Natural killer cell (primary cell): ENCODE data around the gene SPIB. TPM values are rescaled to one million over a fixed set of nuclear protein-coding genes. Genes with fewer than 3 reads are reported as not detected.

Experiments
- ATAC-seq, 3 donors: fragments of 150-1000 bp in 2 of 3; fragments of 200-7000 bp in 1 of 3; cut with Tn5 transposase; 1 replicate in 1 of 3; 2 replicates in 2 of 3; pipeline ENCODE4 v1.10.0; 2021; ENCODE audit warnings: mild to moderate bottlenecking in 2 of 3, moderate library complexity in 2 of 3
- DNase-seq, 2 donors: peaks; one replicate each; pipeline versions ENCODE4 v3.0.0 to v3.0.0-alpha.2; 2013 to 2021; ENCODE audit warnings: mixed read lengths in 1 of 2
- H3K27ac ChIP-seq: one replicate; pipeline ENCODE4 v1.5.1; 2013; ENCODE audit warnings: mild to moderate bottlenecking, low read length
- H3K27me3 ChIP-seq: one replicate; pipeline ENCODE4 v1.6.1; 2013; ENCODE audit warnings: low read length; ENCODE audit not compliant: control insufficient read depth, insufficient read depth
- H3K36me3 ChIP-seq: one replicate; pipeline ENCODE4 v1.6.1; 2013; ENCODE audit warnings: low read length; ENCODE audit not compliant: control insufficient read depth, insufficient read depth
- H3K4me1 ChIP-seq: one replicate; pipeline ENCODE4 v1.6.1; 2013; ENCODE audit warnings: low read length; ENCODE audit not compliant: control insufficient read depth, insufficient read depth
- H3K4me3 ChIP-seq: one replicate; pipeline ENCODE4 v1.5.1; 2013; ENCODE audit warnings: low read length
- H3K9me3 ChIP-seq: one replicate; pipeline ENCODE4 v1.6.1; 2013; ENCODE audit warnings: low read length; ENCODE audit not compliant: control insufficient read depth, insufficient read depth
- H3K27ac Mint-ChIP-seq, 2 donors: one replicate each; pipeline ENCODE4 v1.8.0; 2022; ENCODE audit warnings: mild to moderate bottlenecking in 2 of 2, mixed read lengths in 2 of 2, moderate library complexity in 1 of 2
- H3K27me3 Mint-ChIP-seq, 2 donors: one replicate each; pipeline ENCODE4 v1.8.0; 2022; ENCODE audit warnings: low read depth in 2 of 2, mixed read lengths in 2 of 2
- H3K36me3 Mint-ChIP-seq: one replicate; pipeline ENCODE4 v1.8.0; 2022; ENCODE audit warnings: mixed read lengths
- H3K4me1 Mint-ChIP-seq, 2 donors: one replicate each; pipeline ENCODE4 v1.8.0; 2022; ENCODE audit warnings: mixed read lengths in 2 of 2
- H3K4me3 Mint-ChIP-seq: one replicate; pipeline ENCODE4 v1.8.0; 2022; ENCODE audit warnings: mild to moderate bottlenecking, moderate library complexity, mixed read lengths
- H3K9me3 Mint-ChIP-seq, 2 donors: one replicate each; pipeline ENCODE4 v1.8.0; 2022; ENCODE audit warnings: mixed read lengths in 2 of 2
- CTCF ChIP-seq: fragments of 200-600 bp; IDR thresholded peaks from one replicate; pipeline ENCODE4 v1.8.0; 2022; ENCODE audit warnings: antibody characterized with exemption
- WGBS: methylation state at CpG from one replicate; pipeline ENCODE4 v1.1.7; 2013; ENCODE audit warnings: missing lambda C conversion rate; ENCODE audit not compliant: insufficient coverage; 5-methylcytosine and 5-hydroxymethylcytosine counted together
- intact Hi-C: fragments of 100-400 bp; cut with micrococcal nuclease; formaldehyde crosslinking; loops from one replicate; pipeline ENCODE4 v1.14.2; 2022
- total RNA-seq, 4 donors: library from RNA; stranded (reverse); fragments of 120-200 nt in 1 of 4; gene quantifications; one replicate each; pipeline versions ENCODE4 v1.2.3 to v1.2.4, GENCODE V29; 2013 to 2022

The SPIB gene
- total RNA-seq, 3 donors from 2014 or later (not counting 1 experiment from before 2014, with no cell fraction given): 0.77 to 2.8 (median 0.78) TPM

- H3K36me3 ChIP-seq: no peaks in the 10 kb centered on the region
- TF ChIP-seq CTCF: no peak
- no peak overlapping the region for H3K4me3 Mint-ChIP-seq
- H3K27me3 Mint-ChIP-seq: peaks cover 20 to 27% of the 10 kb centered on the region in 2 donors
- peaks cover 32% of the 10 kb centered on the region for H3K4me1 ChIP-seq
- H3K27ac ChIP-seq: no peak overlapping the region
- no peaks in the 10 kb centered on the region for H3K9me3 ChIP-seq
- H3K36me3 Mint-ChIP-seq: no peaks in the 10 kb centered on the region
- H3K4me3 ChIP-seq: no peak overlapping the region
- ATAC-seq (no peak), DNase-seq (no peak)
- H3K27me3 ChIP-seq: peaks cover 9% of the 10 kb centered on the region
- H3K27ac Mint-ChIP-seq: no peak overlapping the region
- H3K9me3 Mint-ChIP-seq: no peaks in the 10 kb centered on the region
- peaks cover 12 to 19% of the 10 kb centered on the region in 2 donors for H3K4me1 Mint-ChIP-seq
- WGBS: 95% methylated on average over 21 of the region's 22 CpGs
- intact Hi-C loops: no loop called here
These were observed 4.8 kb downstream of the SPIB start for GRCh38 chr19:50423279-50424113.

- Histone ChIP-seq H3K27ac (no peak overlapping the region), H3K4me1 (peaks cover 22% of the 10 kb centered on the region), H3K36me3 (no peaks in the 10 kb centered on the region), H3K9me3 (no peaks in the 10 kb centered on the region), H3K4me3 (no peak overlapping the region), H3K27me3 (peaks cover 5% of the 10 kb centered on the region)
- Mint-ChIP-seq H3K27ac (no peak overlapping the region), H3K4me3 (no peak overlapping the region), H3K9me3 (no peaks in the 10 kb centered on the region), H3K36me3 (no peaks in the 10 kb centered on the region), H3K27me3 (peaks cover 3 to 7% of the 10 kb centered on the region in 2 donors), H3K4me1 (peaks cover 0 to under 1% of the 10 kb centered on the region in 2 donors)
- DNase-seq: no peak
- ATAC-seq: no peak
- intact Hi-C loops: no loop called here
- no peak for TF ChIP-seq CTCF
- WGBS: 81% methylated on average over 7 of the region's 7 CpGs
These were observed 6.8 kb downstream of the SPIB start for GRCh38 chr19:50425581-50425980.

- Mint-ChIP-seq H3K4me1 (peaks cover 9 to 16% of the 10 kb centered on the region in 2 donors), H3K27ac (no peak overlapping the region), H3K4me3 (no peak overlapping the region), H3K27me3 (peaks cover 0 to 11% of the 10 kb centered on the region in 2 donors), H3K9me3 (no peaks in the 10 kb centered on the region), H3K36me3 (no peaks in the 10 kb centered on the region)
- Histone ChIP-seq H3K36me3 (no peaks in the 10 kb centered on the region), H3K4me1 (peaks cover 31% of the 10 kb centered on the region), H3K27me3 (peaks cover 5% of the 10 kb centered on the region), H3K27ac (peak overlapping the region; percentile 71), H3K4me3 (no peak overlapping the region), H3K9me3 (no peaks in the 10 kb centered on the region)
- intact Hi-C loops: no loop called here
- DNase-seq: no peak
- TF ChIP-seq CTCF: no peak
- no peak for ATAC-seq
- WGBS: 85% methylated on average over 24 of the region's 26 CpGs
These were observed 8.7 kb downstream of the SPIB start for GRCh38 chr19:50427318-50427925.
